Calu3 (cell line): Measurements from ENCODE around the gene RPTOR. TPM values are rescaled to one million over a fixed set of nuclear protein-coding genes. Genes with fewer than 3 reads are reported as not detected.

Experiments used
- BruUV-seq: library from RNA; stranded (reverse); fragments of 400-500 nt; replicated peaks from 2 replicates; lab custom pipeline; 2021; lab: Mats Ljungman, UMichigan
- CTCF ChIA-PET: fragments of 300-600 bp; sonication (Branson Sonifier 250); formaldehyde crosslinking; loops from one replicate; lab custom pipeline; 2022; ENCODE audit warnings: antibody characterized with exemption; lab: Charles Lee
- DNase-seq: peaks from one replicate; pipeline ENCODE4 v3.0.0; 2022
- H3K27ac Mint-ChIP-seq: one replicate; pipeline ENCODE4 v1.8.0; 2022; ENCODE audit warnings: mixed read lengths; ENCODE audit not compliant: unreplicated experiment
- H3K27me3 Mint-ChIP-seq: one replicate; pipeline ENCODE4 v1.8.0; 2022; ENCODE audit warnings: mixed read lengths; ENCODE audit not compliant: unreplicated experiment
- H3K36me3 Mint-ChIP-seq: one replicate; pipeline ENCODE4 v1.8.0; 2022; ENCODE audit warnings: mild to moderate bottlenecking, moderate library complexity, mixed read lengths; ENCODE audit not compliant: insufficient read depth, unreplicated experiment
- H3K4me1 Mint-ChIP-seq: one replicate; pipeline ENCODE4 v1.8.0; 2022; ENCODE audit warnings: mild to moderate bottlenecking, low read depth, mixed read lengths; ENCODE audit not compliant: unreplicated experiment
- H3K4me3 Mint-ChIP-seq: one replicate; pipeline ENCODE4 v1.8.0; 2022; ENCODE audit warnings: mild to moderate bottlenecking, low read depth, moderate library complexity, mixed read lengths; ENCODE audit not compliant: unreplicated experiment
- H3K9me3 Mint-ChIP-seq: one replicate; pipeline ENCODE4 v1.8.0; 2022; ENCODE audit warnings: low read depth, mixed read lengths; ENCODE audit not compliant: unreplicated experiment
- CTCF ChIP-seq: fragments of 200-600 bp; IDR thresholded peaks from one replicate; pipeline ENCODE4 v1.8.0; 2022; ENCODE audit warnings: antibody characterized with exemption; ENCODE audit not compliant: unreplicated experiment
- intact Hi-C: fragments of 100-400 bp; cut with micrococcal nuclease; formaldehyde crosslinking; loops from one replicate; pipeline ENCODE4 v1.10.0; 2022; ENCODE audit not compliant: unreplicated experiment
- total RNA-seq: library from RNA; stranded (reverse); gene quantifications from 2 replicates; pipeline ENCODE4 v1.2.3, GENCODE V29; 2022

The RPTOR gene
- total RNA-seq, 1 experiment from 2014 or later = 41.8 TPM

GRCh38 chr17:80834893-80835275, 290.2 kb downstream of the RPTOR start:
- Mint-ChIP-seq H3K27ac (no peak overlapping the region), H3K36me3 (peaks cover 30% of the 10 kb centered on the region), H3K9me3 (no peaks in the 10 kb centered on the region), H3K4me3 (no peak overlapping the region), H3K27me3 (no peaks in the 10 kb centered on the region), H3K4me1 (peaks cover 21% of the 10 kb centered on the region)
- intact Hi-C loops = no loop called here
- no TSS peak for BruUV-seq
- TF ChIP-seq CTCF = no peak
- CTCF ChIA-PET = no interaction called here
- DNase-seq = no peak

GRCh38 chr17:80835816-80836657, 291.4 kb downstream of the RPTOR start:
- intact Hi-C loops = no loop called here
- CTCF ChIA-PET = no interaction called here
- Mint-ChIP-seq H3K27me3 (no peaks in the 10 kb centered on the region), H3K9me3 (no peaks in the 10 kb centered on the region), H3K27ac (no peak overlapping the region), H3K4me1 (peaks cover 21% of the 10 kb centered on the region), H3K36me3 (peaks cover 27% of the 10 kb centered on the region), H3K4me3 (no peak overlapping the region)
- TF ChIP-seq CTCF = no peak
- DNase-seq = no peak
- no TSS peak for BruUV-seq

GRCh38 chr17:80836658-80836965, 292.0 kb downstream of the RPTOR start:
- H3K27me3 Mint-ChIP-seq = no peaks in the 10 kb centered on the region
- TF ChIP-seq CTCF = no peak
- intact Hi-C loops = no loop called here
- CTCF ChIA-PET = no interaction called here
- peaks cover 21% of the 10 kb centered on the region for H3K4me1 Mint-ChIP-seq
- no peak overlapping the region for H3K4me3 Mint-ChIP-seq
- no peak overlapping the region for H3K27ac Mint-ChIP-seq
- peaks cover 25% of the 10 kb centered on the region for H3K36me3 Mint-ChIP-seq
- H3K9me3 Mint-ChIP-seq = no peaks in the 10 kb centered on the region
- DNase-seq = no peak
- BruUV-seq = no TSS peak

GRCh38 chr17:80836971-80837481, 292.4 kb downstream of the RPTOR start:
- Mint-ChIP-seq H3K4me3 (no peak overlapping the region), H3K9me3 (no peaks in the 10 kb centered on the region), H3K27me3 (no peaks in the 10 kb centered on the region), H3K27ac (no peak overlapping the region), H3K36me3 (peaks cover 21% of the 10 kb centered on the region), H3K4me1 (peaks cover 21% of the 10 kb centered on the region)
- TF ChIP-seq CTCF = no peak
- intact Hi-C loops = no loop called here
- no TSS peak for BruUV-seq
- DNase-seq = no peak
- CTCF ChIA-PET = no interaction called here
